HL-60 (cell line): Measurements from ENCODE around the gene SIGLEC12.

ENCODE experiments used
- DNase-seq, 2 experiments: peaks; one replicate each; pipeline ENCODE4 v3.0.0-alpha.2; 2010 to 2020; ENCODE audit warnings: low read depth in 1 of 2, low spot score in 1 of 2
- H3K27ac ChIP-seq: fragments of 250-450 bp; sonication (Bioruptor Pico); replicated peaks from 2 replicates; pipeline ENCODE4 v1.5.1; 2020; ENCODE audit warnings: mild to moderate bottlenecking, moderate library complexity
- H3K27me3 ChIP-seq: fragments of 250-450 bp; sonication (Bioruptor Pico); 2 replicates; pipeline ENCODE4 v1.5.1; 2021; ENCODE audit warnings: mild to moderate bottlenecking, moderate library complexity; ENCODE audit not compliant: insufficient read depth, poor library complexity, severe bottlenecking
- H3K4me3 ChIP-seq: replicated peaks from 2 replicates; pipeline ENCODE4 v1.5.1; 2011; ENCODE audit warnings: mild to moderate bottlenecking, control low read depth, low read length; ENCODE audit not compliant: insufficient read depth
- GABPA ChIP-seq: IDR thresholded peaks from 2 replicates; pipeline ENCODE4 v1.6.1; 2012; ENCODE audit warnings: low read depth
- POLR2AphosphoS5 ChIP-seq: IDR thresholded peaks from 2 replicates; pipeline ENCODE4 v1.6.1; 2012; ENCODE audit warnings: low read depth
- SPI1 ChIP-seq: IDR thresholded peaks from 2 replicates; pipeline ENCODE4 v1.6.1; 2012; ENCODE audit warnings: low read depth, mild to moderate bottlenecking, borderline replicate concordance
- TF ChIP-seq, protein P1 (sequence below): IDR thresholded peaks from one replicate; pipeline ENCODE4 v1.5.1; 2011; ENCODE audit warnings: low read length, control low read depth, inconsistent platforms; ENCODE audit not compliant: insufficient read depth
- TF ChIP-seq, protein P2 (sequence below): IDR thresholded peaks from 2 replicates; pipeline ENCODE4 v1.6.1; 2012; ENCODE audit warnings: low read depth; ENCODE audit not compliant: insufficient replicate concordance

The SIGLEC12 gene

DNA sequence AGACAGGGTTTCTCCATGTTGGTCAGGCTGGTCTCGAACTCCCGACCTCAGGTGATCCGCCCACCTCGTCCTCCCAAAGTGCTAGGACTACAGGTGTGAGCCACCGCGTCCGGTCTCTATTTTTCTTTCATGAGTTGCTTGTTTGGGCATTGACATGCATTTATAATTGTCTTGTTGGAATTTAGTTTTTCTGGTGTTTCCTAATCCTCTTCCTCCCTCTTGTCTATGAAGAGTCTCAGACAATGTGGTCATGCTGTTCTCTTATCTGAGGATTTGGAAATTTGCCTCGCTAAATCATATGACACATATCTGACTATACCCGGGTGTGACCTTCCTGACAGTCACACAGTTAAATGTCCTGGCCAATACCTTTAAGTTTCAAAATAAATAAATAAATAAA lies 30.6 kb downstream of the SIGLEC12 start:
- H3K27ac ChIP-seq = no peak overlapping the region
- H3K4me3 ChIP-seq = no peak overlapping the region
- H3K27me3 ChIP-seq = no peaks in the 10 kb centered on the region
- no peak for DNase-seq
- TF ChIP-seq GABPA = no peak
- TF ChIP-seq, protein P1, sequence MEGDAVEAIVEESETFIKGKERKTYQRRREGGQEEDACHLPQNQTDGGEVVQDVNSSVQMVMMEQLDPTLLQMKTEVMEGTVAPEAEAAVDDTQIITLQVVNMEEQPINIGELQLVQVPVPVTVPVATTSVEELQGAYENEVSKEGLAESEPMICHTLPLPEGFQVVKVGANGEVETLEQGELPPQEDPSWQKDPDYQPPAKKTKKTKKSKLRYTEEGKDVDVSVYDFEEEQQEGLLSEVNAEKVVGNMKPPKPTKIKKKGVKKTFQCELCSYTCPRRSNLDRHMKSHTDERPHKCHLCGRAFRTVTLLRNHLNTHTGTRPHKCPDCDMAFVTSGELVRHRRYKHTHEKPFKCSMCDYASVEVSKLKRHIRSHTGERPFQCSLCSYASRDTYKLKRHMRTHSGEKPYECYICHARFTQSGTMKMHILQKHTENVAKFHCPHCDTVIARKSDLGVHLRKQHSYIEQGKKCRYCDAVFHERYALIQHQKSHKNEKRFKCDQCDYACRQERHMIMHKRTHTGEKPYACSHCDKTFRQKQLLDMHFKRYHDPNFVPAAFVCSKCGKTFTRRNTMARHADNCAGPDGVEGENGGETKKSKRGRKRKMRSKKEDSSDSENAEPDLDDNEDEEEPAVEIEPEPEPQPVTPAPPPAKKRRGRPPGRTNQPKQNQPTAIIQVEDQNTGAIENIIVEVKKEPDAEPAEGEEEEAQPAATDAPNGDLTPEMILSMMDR = no peak
- TF ChIP-seq, protein P2, sequence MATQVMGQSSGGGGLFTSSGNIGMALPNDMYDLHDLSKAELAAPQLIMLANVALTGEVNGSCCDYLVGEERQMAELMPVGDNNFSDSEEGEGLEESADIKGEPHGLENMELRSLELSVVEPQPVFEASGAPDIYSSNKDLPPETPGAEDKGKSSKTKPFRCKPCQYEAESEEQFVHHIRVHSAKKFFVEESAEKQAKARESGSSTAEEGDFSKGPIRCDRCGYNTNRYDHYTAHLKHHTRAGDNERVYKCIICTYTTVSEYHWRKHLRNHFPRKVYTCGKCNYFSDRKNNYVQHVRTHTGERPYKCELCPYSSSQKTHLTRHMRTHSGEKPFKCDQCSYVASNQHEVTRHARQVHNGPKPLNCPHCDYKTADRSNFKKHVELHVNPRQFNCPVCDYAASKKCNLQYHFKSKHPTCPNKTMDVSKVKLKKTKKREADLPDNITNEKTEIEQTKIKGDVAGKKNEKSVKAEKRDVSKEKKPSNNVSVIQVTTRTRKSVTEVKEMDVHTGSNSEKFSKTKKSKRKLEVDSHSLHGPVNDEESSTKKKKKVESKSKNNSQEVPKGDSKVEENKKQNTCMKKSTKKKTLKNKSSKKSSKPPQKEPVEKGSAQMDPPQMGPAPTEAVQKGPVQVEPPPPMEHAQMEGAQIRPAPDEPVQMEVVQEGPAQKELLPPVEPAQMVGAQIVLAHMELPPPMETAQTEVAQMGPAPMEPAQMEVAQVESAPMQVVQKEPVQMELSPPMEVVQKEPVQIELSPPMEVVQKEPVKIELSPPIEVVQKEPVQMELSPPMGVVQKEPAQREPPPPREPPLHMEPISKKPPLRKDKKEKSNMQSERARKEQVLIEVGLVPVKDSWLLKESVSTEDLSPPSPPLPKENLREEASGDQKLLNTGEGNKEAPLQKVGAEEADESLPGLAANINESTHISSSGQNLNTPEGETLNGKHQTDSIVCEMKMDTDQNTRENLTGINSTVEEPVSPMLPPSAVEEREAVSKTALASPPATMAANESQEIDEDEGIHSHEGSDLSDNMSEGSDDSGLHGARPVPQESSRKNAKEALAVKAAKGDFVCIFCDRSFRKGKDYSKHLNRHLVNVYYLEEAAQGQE = no peak
- TF ChIP-seq POLR2AphosphoS5 = no peak
- no peak for TF ChIP-seq SPI1

DNA sequence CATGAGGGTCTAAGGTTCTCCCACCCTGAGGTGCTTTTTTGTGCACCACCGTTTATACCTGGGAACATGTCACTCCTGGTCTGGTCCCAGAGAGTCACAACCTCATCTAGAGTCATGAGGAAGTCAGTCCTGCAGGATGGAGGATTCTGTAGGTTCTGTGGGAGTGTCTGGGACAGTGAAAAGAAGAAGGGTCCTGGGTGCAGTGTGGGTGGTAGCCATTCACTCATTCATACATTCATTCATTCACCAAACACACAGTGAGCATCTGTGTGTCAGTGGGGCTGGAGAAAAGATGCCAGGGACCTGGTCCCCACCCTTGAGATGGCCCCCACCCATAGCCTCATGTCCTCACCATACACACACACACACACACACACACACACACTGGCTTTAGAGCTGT lies 32.0 kb downstream of the SIGLEC12 start:
- H3K27me3 ChIP-seq = no peaks in the 10 kb centered on the region

DNA sequence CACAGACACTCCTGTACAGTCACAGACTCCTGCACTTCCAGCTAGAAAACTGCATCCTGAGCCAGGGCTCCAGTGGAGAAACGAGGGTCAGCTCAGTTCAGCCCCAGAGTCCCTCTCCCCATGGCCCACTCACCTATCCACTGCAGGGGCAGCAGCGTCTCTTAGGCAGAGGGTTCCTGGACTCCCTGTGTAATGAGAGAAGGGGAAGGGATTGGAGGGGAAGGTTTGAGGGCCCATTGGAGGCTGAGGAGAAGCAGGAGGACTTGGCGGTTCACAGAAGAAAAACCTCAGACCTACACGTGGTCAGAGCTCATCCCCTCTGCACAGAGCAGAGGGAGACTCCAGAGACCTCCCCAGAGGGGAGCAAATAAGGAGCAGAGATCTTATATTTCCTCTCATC lies 32.4 kb downstream of the SIGLEC12 start:
- peak overlapping the region; percentile 79 for H3K27ac ChIP-seq
- TF ChIP-seq SPI1 (no peak), GABPA (no peak), POLR2AphosphoS5 (no peak)
- TF ChIP-seq, protein P2 = no peak
- TF ChIP-seq, protein P1 = no peak
- no peak overlapping the region for H3K4me3 ChIP-seq
- DNase-seq = peak in 1 of 2 experiments; percentile 36
- no peaks in the 10 kb centered on the region for H3K27me3 ChIP-seq

More for the DNA sequence above, 32.0 kb downstream of the SIGLEC12 start:
- DNase-seq = no peak
- TF ChIP-seq GABPA (no peak), POLR2AphosphoS5 (no peak), SPI1 (no peak)
- TF ChIP-seq, protein P2 = no peak
- TF ChIP-seq, protein P1 = no peak
- peak overlapping the region; percentile 79; the same call in 1 of the 2 replicates for H3K27ac ChIP-seq
- H3K4me3 ChIP-seq = no peak overlapping the region
